Mucosa of descending colon (tissue), 3 donors: ENCODE data around the gene ERGIC1. TPM values are rescaled to one million over a fixed set of nuclear protein-coding genes. Genes with fewer than 3 reads are reported as not detected.

Experiments
- ATAC-seq: fragments of 200-7000 bp; cut with Tn5 transposase; one replicate; pipeline ENCODE4 v1.9.1; 2020; ENCODE audit warnings: mild to moderate bottlenecking, moderate library complexity
- DNase-seq, 3 donors: peaks; one replicate each; pipeline ENCODE4 v3.0.0-alpha.2; 2020
- H3K36me3 ChIP-seq: fragments of 200-600 bp; one replicate; pipeline ENCODE4 v1.8.0; 2021; ENCODE audit warnings: low read depth, mild to moderate bottlenecking
- H3K4me1 ChIP-seq: fragments of 200-600 bp; one replicate; pipeline ENCODE4 v1.8.0; 2021; ENCODE audit warnings: low read depth, mild to moderate bottlenecking
- H3K4me3 ChIP-seq: fragments of 200-600 bp; one replicate; pipeline ENCODE4 v1.8.0; 2021; ENCODE audit warnings: mild to moderate bottlenecking
- H3K9me3 ChIP-seq: fragments of 200-600 bp; one replicate; pipeline ENCODE4 v1.8.0; 2021; ENCODE audit warnings: mild to moderate bottlenecking
- intact Hi-C, 2 donors: fragments of 100-400 bp; cut with DNase I in 1 of 2; cut with micrococcal nuclease in 1 of 2; formaldehyde crosslinking; loops; one replicate each; pipeline versions ENCODE4 v1.11.0 to v1.11.1; 2022; cut with DNase I, micrococcal nuclease
- total RNA-seq, 3 donors: library from RNA; stranded (reverse); fragmentation: NEBNext Ultra II Directional in 2 of 3; extraction: Animal tissue kit (Norgen Biotek cat#: 25700) in 2 of 3; gene quantifications; one replicate each; pipeline versions ENCODE4 v1.2.1 to v1.2.4, GENCODE V29; 2021 to 2023
- TF ChIP-seq, protein P1 (sequence below): fragments of 200-600 bp; IDR thresholded peaks from one replicate; pipeline ENCODE4 v1.8.0; 2022; ENCODE audit warnings: antibody characterized with exemption, mild to moderate bottlenecking
- donor health status: DM: no; HTN: no; CAD: no; lungs with moderate emphysema.
- donor health status: DM: no; HTN: no; CAD: no.
- donor health status: DM: no; HTN: yes; CAD: no.

Gene ERGIC1
- total RNA-seq, 3 donors from 2014 or later, result 153 to 222 (median 199) TPM

DNA sequence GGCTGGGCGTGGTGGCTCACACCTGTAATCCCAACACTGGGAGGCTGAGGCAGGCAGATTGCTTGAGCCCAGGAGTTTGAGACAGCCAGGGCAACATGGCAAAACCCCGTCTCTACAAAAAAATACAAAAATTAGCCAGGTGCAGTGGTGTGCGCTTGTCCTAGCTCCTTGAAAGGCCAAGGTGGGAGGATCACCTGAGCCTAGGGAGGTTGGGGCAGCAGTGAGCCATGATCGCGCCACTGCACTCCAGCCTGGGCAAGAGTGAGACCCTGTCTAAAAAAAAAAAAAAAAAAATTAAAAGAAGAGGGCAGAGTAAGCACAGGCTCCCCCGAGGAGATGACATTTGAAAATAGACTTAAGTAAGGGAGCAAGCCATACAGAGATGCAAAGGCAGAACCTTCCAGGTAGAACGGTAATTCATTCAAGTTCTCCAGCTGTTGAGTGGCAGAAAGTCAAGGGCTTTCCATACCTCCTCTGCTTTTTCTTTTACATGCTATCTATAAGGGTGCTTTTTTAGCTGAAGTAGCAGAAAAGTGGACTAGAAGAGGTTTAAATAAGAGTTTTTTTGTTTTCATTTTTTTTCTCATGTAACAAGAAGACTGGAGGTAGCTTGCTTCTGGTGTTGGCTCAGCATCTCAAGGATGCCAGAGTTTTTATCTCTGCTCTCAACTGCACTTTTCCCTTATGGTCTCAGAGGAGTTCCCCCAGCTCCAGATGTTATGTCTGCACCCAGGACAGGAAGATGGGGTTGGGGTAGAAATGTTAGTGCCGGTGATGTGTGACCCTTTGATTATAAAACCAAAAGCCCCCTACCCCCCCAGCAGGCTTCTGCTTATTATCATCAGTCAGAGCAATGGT, 40.8 kb downstream of the ERGIC1 start:
- ATAC-seq (no peak), DNase-seq (no peak)
- intact Hi-C loops, result no loop called here
- TF ChIP-seq, protein P1, sequence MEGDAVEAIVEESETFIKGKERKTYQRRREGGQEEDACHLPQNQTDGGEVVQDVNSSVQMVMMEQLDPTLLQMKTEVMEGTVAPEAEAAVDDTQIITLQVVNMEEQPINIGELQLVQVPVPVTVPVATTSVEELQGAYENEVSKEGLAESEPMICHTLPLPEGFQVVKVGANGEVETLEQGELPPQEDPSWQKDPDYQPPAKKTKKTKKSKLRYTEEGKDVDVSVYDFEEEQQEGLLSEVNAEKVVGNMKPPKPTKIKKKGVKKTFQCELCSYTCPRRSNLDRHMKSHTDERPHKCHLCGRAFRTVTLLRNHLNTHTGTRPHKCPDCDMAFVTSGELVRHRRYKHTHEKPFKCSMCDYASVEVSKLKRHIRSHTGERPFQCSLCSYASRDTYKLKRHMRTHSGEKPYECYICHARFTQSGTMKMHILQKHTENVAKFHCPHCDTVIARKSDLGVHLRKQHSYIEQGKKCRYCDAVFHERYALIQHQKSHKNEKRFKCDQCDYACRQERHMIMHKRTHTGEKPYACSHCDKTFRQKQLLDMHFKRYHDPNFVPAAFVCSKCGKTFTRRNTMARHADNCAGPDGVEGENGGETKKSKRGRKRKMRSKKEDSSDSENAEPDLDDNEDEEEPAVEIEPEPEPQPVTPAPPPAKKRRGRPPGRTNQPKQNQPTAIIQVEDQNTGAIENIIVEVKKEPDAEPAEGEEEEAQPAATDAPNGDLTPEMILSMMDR, result no peak
- no peaks in the 10 kb centered on the region for H3K9me3 ChIP-seq
- no peaks in the 10 kb centered on the region for H3K36me3 ChIP-seq
- no peak overlapping the region for H3K4me3 ChIP-seq
- no peaks in the 10 kb centered on the region for H3K4me1 ChIP-seq

DNA sequence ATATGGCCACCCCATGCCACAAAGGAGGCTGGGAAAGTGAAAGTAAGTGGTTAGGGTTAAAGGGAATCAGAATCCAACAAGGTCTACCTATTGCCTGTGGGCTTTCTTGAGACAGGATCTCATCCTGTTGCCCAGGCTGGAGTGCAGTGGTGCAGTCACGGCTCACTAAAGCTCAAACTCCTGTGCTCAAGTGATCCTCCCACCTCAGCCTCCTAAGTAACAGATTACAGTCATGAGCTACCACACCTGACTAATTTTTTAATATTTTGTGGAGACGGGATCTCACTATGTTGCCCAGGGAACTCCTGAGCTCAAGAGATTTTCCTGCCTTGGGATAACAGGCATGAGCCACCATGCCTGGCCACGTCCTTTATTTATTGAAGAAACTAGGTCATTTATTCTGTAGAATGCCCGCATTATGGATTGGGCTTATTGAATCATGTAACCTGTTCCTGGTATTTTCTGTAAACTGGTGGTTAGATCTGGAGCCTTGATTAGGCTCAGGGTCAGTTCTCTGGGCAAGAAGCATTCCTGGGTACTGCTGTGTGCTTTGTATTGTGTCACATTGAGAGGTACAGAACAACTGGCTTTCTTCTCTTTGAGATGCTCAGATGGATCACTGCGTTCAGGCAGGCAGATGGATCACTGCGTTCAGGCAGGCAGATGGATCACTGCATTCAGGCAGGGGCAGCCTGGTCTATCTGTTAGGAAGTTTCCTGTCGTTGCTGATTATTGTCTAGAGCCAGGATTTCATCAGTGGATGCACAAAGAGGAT, 41.6 kb downstream of the ERGIC1 start:
- DNase-seq, result no peak
- intact Hi-C loops, result no loop called here
- Histone ChIP-seq H3K36me3 (no peaks in the 10 kb centered on the region), H3K4me3 (no peak overlapping the region), H3K4me1 (no peaks in the 10 kb centered on the region), H3K9me3 (no peaks in the 10 kb centered on the region)
- TF ChIP-seq, protein P1, result no peak
- ATAC-seq, result no peak

DNA sequence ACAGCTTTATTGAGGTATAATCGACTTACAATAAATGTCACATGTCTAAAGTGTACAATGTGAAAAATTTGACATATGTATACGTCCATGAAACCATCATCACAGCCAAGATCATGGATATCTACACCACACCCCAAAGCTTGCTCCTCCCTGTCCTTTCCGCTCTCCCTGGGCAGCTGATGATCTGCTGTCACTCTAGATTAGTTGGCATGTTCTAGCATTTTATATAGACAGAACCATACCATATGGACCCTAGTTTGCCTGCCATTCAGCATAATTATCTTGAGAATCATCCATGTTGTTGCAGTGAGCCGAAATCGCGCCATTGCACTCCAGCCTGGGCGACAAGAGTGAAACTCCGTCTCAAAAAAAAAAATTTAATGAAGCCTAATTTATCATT, 42.5 kb downstream of the ERGIC1 start:
- DNase-seq (no peak), ATAC-seq (no peak)
- no peaks in the 10 kb centered on the region for H3K4me1 ChIP-seq
- TF ChIP-seq, protein P1, result no peak
- intact Hi-C loops, result no loop called here
- H3K9me3 ChIP-seq, result no peaks in the 10 kb centered on the region
- no peaks in the 10 kb centered on the region for H3K36me3 ChIP-seq
- H3K4me3 ChIP-seq, result no peak overlapping the region

DNA sequence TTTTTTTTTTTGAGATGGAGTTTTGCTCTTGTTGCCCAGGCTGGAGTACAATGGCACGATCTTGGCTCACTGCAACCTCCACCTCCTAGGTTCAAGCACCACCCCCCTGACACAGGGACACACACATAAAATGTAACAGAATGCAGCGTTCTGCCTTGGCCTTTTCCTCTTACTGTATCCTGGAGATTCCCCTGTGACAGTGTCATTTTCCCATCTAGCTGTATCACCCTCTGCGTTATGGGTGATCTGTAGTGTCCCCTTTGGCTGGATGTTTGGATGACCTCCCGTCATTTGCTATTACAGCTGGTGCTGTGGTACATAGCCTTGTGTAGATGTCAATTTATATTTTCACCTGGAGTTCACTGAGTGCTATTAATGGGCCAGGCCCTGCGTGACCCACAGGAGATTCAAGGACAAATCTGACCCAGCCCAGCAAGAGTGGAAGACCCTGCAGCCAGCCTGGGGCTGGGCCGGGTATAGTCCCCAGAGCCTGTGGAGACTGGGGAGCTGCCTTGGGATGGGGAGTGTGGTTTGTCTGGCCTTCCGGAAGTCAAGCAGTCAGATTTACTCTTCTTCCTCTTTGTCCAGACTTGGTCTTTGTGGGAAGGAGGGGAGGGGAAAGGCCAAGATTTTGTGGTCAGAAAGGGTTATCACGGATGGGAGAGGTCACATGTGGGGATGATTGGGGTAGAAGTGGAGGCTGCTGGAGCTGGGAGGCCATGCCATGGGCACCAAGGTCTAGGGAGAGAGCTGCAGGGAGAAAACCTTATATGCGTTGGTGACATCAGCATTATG, 43.6 kb downstream of the ERGIC1 start:
- DNase-seq (no peak), ATAC-seq (no peak)
- no peak overlapping the region for H3K4me3 ChIP-seq
- no peaks in the 10 kb centered on the region for H3K9me3 ChIP-seq
- no peaks in the 10 kb centered on the region for H3K36me3 ChIP-seq
- intact Hi-C loops, result no loop called here
- TF ChIP-seq, protein P1, result no peak
- no peaks in the 10 kb centered on the region for H3K4me1 ChIP-seq

DNA sequence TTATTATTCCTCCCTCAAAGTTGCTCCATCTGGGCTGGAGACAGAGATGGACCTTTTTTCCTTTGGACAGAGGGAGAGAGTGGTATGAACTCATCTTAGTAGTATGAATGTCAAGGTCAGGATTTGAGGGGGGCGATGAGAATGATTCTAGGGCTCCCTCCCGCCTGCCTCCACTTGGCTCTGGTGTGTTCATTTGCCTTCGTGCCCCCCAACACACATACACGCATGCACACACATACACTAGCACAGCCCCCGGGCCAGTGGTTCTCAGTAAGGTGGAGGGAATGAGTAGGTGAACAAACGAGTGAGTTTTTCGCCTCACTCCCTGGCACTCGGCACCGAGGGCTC, 44.5 kb downstream of the ERGIC1 start:
- DNase-seq (no peak), ATAC-seq (no peak)

More for the DNA sequence above, 44.5 kb downstream of the ERGIC1 start:
- intact Hi-C loops, result no loop called here
- TF ChIP-seq, protein P1, result no peak
- H3K4me3 ChIP-seq, result no peak overlapping the region
- no peaks in the 10 kb centered on the region for H3K9me3 ChIP-seq
- H3K36me3 ChIP-seq, result no peaks in the 10 kb centered on the region
- no peaks in the 10 kb centered on the region for H3K4me1 ChIP-seq
